Lung (tissue), 12 donors: ENCODE measurements around the gene VPS45. TPM values are rescaled to one million over a fixed set of nuclear protein-coding genes. Genes with fewer than 3 reads are reported as not detected.

ENCODE experiments used
- ATAC-seq: fragments of 200-7000 bp; cut with Tn5 transposase; one replicate; pipeline ENCODE4 v1.9.1; 2020; ENCODE audit warnings: moderate number of reproducible peaks; ENCODE audit not compliant: insufficient read depth, low FRiP score
- DNase-seq, 3 donors: peaks; one replicate each; pipeline ENCODE4 v3.0.0-alpha.2; 2013 to 2017
- H3K27ac ChIP-seq, 2 donors: one replicate each; pipeline ENCODE4 v1.5.1; 2013; ENCODE audit warnings: mild to moderate bottlenecking in 2 of 2, moderate library complexity in 2 of 2, control low read depth in 1 of 2, inconsistent platforms in 1 of 2, low read depth in 1 of 2, low read length in 1 of 2
- H3K27me3 ChIP-seq, 3 donors: one replicate each; pipeline ENCODE4 v1.5.1; 2013; ENCODE audit warnings: low read length in 2 of 3; ENCODE audit not compliant: control insufficient read depth in 3 of 3, insufficient read depth in 3 of 3
- H3K36me3 ChIP-seq, 4 donors: one replicate each; pipeline ENCODE4 v1.5.1; 2013; ENCODE audit warnings: low read length in 4 of 4, mild to moderate bottlenecking in 1 of 4, moderate library complexity in 1 of 4; ENCODE audit not compliant: control insufficient read depth in 4 of 4, insufficient read depth in 4 of 4
- H3K4me1 ChIP-seq, 5 donors: one replicate each; pipeline ENCODE4 v1.5.1; 2013; ENCODE audit warnings: low read length in 5 of 5, mild to moderate bottlenecking in 2 of 5, moderate library complexity in 1 of 5; ENCODE audit not compliant: control insufficient read depth in 5 of 5, insufficient read depth in 5 of 5
- H3K4me3 ChIP-seq: one replicate; pipeline ENCODE4 v1.5.1; 2013; ENCODE audit warnings: mild to moderate bottlenecking, control low read depth, moderate library complexity
- H3K9ac ChIP-seq, 2 donors: one replicate each; pipeline ENCODE4 v1.5.1; 2013; ENCODE audit warnings: low read length in 2 of 2, control low read depth in 1 of 2; ENCODE audit not compliant: insufficient read depth in 1 of 2
- H3K9me3 ChIP-seq, 4 donors: one replicate each; pipeline ENCODE4 v1.5.1; 2013; ENCODE audit warnings: low read length in 3 of 4, mild to moderate bottlenecking in 1 of 4, moderate library complexity in 1 of 4; ENCODE audit not compliant: control insufficient read depth in 4 of 4, insufficient read depth in 3 of 4
- CTCF ChIP-seq: IDR thresholded peaks from 2 replicates; pipeline ENCODE4 v1.5.1; 2012; ENCODE audit warnings: mild to moderate bottlenecking; ENCODE audit errors: control extremely low read depth, extremely low read depth
- WGBS, 2 donors: extraction: QIAGEN DNeasy Blood & Tissue Kit; methylation state at CpG; one replicate each; pipeline ENCODE4 v1.1.7; 2013; 5-methylcytosine and 5-hydroxymethylcytosine counted together
- polyA plus RNA-seq, 2 donors: library from polyadenylated mRNA; stranded (reverse); fragments of 200-250 nt; gene quantifications; one replicate each; pipeline ENCODE4 v1.2.1, GENCODE V29; 2013
- total RNA-seq, 2 donors: library from RNA; depleted of rRNA in 1 of 2; stranded (reverse); fragments of >200 nt in 1 of 2; gene quantifications; one replicate each; pipeline ENCODE4 v1.2.1, GENCODE V29; 2014 to 2021
- donor health status: control.
- donor health status: control.
- donor health status: Bipolar disorder and iron deficiency.
- donor health status: healthy.
- donor health status: DM: yes; HTN: yes; CAD: no.

The VPS45 gene
- total and polyA plus RNA-seq, 4 donors, result 16.3 to 86.7 (median 26.1) TPM

- no peak overlapping the region for H3K9ac ChIP-seq
- H3K36me3 ChIP-seq, result peaks cover 17 to 58% (median 41%) of the 10 kb centered on the region in 4 donors
- no peak overlapping the region for H3K4me3 ChIP-seq
- H3K9me3 ChIP-seq, result no peaks in the 10 kb centered on the region
- DNase-seq, result no peak
- 86 to 92% methylated on average over 16 of the region's 16 CpGs for WGBS, 2 donors
- H3K27me3 ChIP-seq, result no peaks in the 10 kb centered on the region
- H3K27ac ChIP-seq, result no peak overlapping the region
- peaks cover 8 to 36% (median 10%) of the 10 kb centered on the region in 5 donors for H3K4me1 ChIP-seq
- TF ChIP-seq CTCF, result no peak
- ATAC-seq, result no peak
Observed at GRCh38 chr1:150156868-150157603, 89.5 kb downstream of the VPS45 start.

- no peak for TF ChIP-seq CTCF
- no peaks in the 10 kb centered on the region for H3K9me3 ChIP-seq
- H3K4me3 ChIP-seq, result no peak overlapping the region
- no peak for ATAC-seq
- peaks cover 3 to 47% (median 22%) of the 10 kb centered on the region in 5 donors for H3K4me1 ChIP-seq
- peak overlapping the region in 1 of 2 donors; percentile 2 for H3K27ac ChIP-seq
- DNase-seq, result no peak
- WGBS, 2 donors, result 42 to 65% methylated on average over 8 of the region's 8 CpGs
- H3K27me3 ChIP-seq, result no peaks in the 10 kb centered on the region
- peaks cover 17 to 45% (median 35%) of the 10 kb centered on the region in 4 donors for H3K36me3 ChIP-seq
- H3K9ac ChIP-seq, result peak overlapping the region in 1 of 2 donors; percentile 44
Observed at GRCh38 chr1:150159550-150159949, 92.0 kb downstream of the VPS45 start.

GRCh38 chr1:150160964-150161621 is 93.5 kb downstream of the VPS45 start:
- WGBS, 2 donors, result 32 to 68% methylated on average over 7 of the region's 7 CpGs
- Histone ChIP-seq H3K36me3 (peaks cover 9 to 37% (median 23%) of the 10 kb centered on the region in 4 donors), H3K4me1 (peaks cover 3 to 53% (median 22%) of the 10 kb centered on the region in 5 donors), H3K27ac (peak overlapping the region in 1 of 2 donors; percentile 85), H3K4me3 (no peak overlapping the region), H3K9me3 (no peaks in the 10 kb centered on the region), H3K9ac (peak overlapping the region in 1 of 2 donors; percentile 30), H3K27me3 (no peaks in the 10 kb centered on the region)
- no peak for ATAC-seq
- no peak for TF ChIP-seq CTCF
- no peak for DNase-seq
